WI38 (cell line): ENCODE results near the gene ATP2C1.
"Not testable (repeated sequence)": the region's sequence is repeated elsewhere in the genome, so short reads cannot be mapped to it uniquely, and the experiment has no call there.

Experiments
- H3K4me3 ChIP-seq: 2 replicates; pipeline ENCODE4 v1.5.1; 2011; ENCODE audit warnings: low read depth, mild to moderate bottlenecking, control low read depth, low read length
- CTCF ChIP-seq: IDR thresholded peaks from 2 replicates; pipeline ENCODE4 v1.5.1; 2012; ENCODE audit warnings: low read depth, mild to moderate bottlenecking, control low read depth, low read length

ATP2C1 gene

DNA sequence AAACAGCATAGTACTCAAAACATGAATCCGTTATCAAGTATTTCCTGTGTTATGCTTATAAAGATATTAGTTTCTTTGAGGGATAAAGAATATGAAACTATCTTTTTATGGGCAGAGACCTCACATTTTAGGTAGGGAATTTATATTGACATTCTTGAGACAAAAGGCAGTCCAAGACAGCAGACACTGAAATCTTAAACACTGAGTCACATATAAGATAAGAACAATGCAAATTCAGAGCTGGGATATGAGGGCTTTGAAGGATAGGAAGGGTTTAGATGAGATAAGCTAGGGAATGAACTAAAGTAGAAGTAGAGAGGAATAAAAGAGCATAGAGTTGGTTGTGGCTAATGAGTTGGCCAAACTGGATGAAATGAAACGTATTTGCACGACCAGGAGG is 74.3 kb downstream of the ATP2C1 start:
- TF ChIP-seq CTCF: no peak
- no peak overlapping the region for H3K4me3 ChIP-seq

DNA sequence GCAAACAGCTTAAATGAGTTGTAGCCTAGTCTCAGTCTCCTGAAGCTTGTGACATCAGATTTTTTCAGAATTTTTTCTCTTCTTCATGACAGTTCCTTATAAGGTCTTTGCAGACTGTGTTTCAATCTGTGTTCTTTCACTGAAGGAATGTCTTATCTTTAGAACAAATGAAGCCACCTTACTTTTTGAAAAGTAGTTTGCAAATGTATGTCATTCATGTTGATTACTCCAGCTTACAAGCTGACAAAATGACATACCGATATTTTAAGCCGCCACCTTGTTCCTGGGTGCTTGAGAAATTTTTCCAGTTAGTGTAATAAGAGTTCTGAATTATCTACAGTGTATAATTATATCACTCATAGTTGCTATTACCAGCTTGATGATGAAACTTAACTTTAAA is 75.7 kb downstream of the ATP2C1 start:
- no peak for TF ChIP-seq CTCF
- no peak overlapping the region for H3K4me3 ChIP-seq

DNA sequence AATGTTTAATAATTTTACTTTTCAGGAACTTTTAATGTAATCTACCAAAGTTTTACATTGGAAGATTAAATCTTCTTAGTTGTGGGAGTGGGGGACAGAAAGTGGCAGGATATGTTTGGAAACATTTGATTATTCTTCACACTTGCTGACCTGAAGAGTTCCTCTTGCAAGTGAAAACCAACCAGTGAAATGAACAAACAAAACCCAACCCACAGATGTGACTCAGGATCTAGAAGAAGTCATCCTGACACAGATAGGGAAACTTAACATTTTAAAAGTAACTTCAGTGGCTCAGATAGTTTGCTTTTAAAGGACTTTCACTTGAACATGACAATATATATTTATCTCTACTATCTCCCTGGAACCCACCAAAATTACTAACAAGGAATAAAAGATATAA is 77.3 kb downstream of the ATP2C1 start:
- no peak for TF ChIP-seq CTCF
- H3K4me3 ChIP-seq: no peak overlapping the region

DNA sequence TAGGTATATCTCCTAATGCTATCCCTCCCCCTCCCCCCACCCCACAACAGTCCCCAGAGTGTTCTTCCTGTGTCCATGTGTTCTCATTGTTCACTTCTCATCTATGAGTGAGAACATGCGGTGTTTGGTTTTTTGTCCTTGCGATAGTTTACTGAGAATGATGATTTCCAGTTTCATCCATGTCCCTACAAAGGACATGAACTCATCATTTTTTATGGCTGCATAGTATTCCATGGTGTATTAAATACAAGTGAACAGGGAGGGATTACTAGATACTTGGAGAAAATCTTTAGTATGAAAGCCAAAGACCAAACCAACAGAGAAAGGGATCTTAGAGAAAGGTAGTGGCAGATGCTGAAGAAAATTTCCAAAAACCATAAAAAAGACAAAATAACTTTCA is 78.7 kb downstream of the ATP2C1 start:
- not testable (repeated sequence) for H3K4me3 ChIP-seq

- no peak for TF ChIP-seq CTCF
- no peak overlapping the region for H3K4me3 ChIP-seq
Measured at GRCh38 chr3:130973406-130973805, 79.5 kb downstream of the ATP2C1 start.

DNA sequence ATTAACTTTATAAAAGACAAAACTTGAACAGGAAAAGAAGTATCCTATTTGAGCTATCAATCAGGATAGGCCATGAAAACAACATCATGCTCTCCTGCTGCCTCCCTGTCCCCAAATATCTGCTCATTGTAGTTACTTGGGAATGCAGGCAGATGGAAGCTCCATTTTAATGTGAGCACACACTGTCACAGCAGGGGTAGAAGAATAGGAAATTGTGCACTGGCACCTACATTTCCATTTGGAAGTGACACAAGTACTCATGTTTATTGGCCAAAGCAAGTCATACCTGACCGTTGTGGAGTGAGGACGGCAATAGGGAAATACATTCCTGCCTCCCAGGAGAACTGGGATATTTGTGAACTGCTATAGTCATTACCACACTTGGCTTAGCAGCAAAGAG is 80.3 kb downstream of the ATP2C1 start:
- no peak overlapping the region for H3K4me3 ChIP-seq
- TF ChIP-seq CTCF: no peak

- H3K4me3 ChIP-seq: no peak overlapping the region
- TF ChIP-seq CTCF: no peak
Measured at GRCh38 chr3:130975251-130975650, 81.4 kb downstream of the ATP2C1 start.

DNA sequence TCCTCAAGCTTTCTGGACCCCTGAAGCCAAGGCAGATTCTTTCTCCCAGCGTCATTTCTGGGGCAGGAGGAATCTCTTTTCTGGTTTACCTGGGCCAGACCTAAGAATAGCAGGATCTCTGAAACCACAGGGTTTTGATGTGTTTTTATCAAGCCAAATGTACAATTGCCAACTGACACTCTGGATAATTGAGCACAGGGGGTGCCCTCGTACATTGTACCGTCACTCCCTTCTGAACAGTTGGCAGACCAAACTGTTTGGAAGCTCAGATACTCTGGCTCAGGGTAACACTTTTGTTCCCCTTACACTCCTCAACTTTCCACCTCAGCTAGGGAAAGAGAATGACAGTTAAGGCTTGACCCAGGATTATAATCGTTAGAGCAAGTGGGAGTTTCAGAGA is 82.8 kb downstream of the ATP2C1 start:
- TF ChIP-seq CTCF: no peak
- no peak overlapping the region for H3K4me3 ChIP-seq
